EL (cell line): Measurements from ENCODE around the gene NLK.
"Not testable (repeated sequence)": the region's sequence is repeated elsewhere in the genome, so short reads cannot be mapped to it uniquely, and the experiment has no call there.

Source experiments
- DNase-seq: peaks from one replicate; pipeline ENCODE4 v3.0.0-alpha.2; 2016

Gene NLK

GRCh38 chr17:28076144-28076543, 33.7 kb downstream of the NLK start:
- DNase-seq, result no peak

GRCh38 chr17:28077140-28077539, 34.7 kb downstream of the NLK start:
- not testable (repeated sequence) for DNase-seq

GRCh38 chr17:28078341-28079229, 36.1 kb downstream of the NLK start:
- no peak for DNase-seq

- no peak for DNase-seq
Measured at GRCh38 chr17:28081467-28081866, 39.0 kb downstream of the NLK start.

GRCh38 chr17:28085766-28086165, 43.3 kb downstream of the NLK start:
- DNase-seq, result no peak

- DNase-seq, result peak; percentile 42
Measured at GRCh38 chr17:28086519-28086918, 44.0 kb downstream of the NLK start.

- no peak for DNase-seq
Measured at GRCh38 chr17:28087743-28088142, 45.3 kb downstream of the NLK start.

- DNase-seq, result no peak
Measured at GRCh38 chr17:28090551-28090950, 48.1 kb downstream of the NLK start.

- DNase-seq, result no peak
Measured at GRCh38 chr17:28092088-28092487, 49.6 kb downstream of the NLK start.

- DNase-seq, result no peak
Measured at GRCh38 chr17:28093999-28094716, 51.7 kb downstream of the NLK start.

- no peak for DNase-seq
Measured at GRCh38 chr17:28096756-28097155, 54.3 kb downstream of the NLK start.

- DNase-seq, result no peak
Measured at GRCh38 chr17:28097254-28097653, 54.8 kb downstream of the NLK start.

- DNase-seq, result no peak
Measured at GRCh38 chr17:28097901-28098300, 55.4 kb downstream of the NLK start.

GRCh38 chr17:28098591-28098990, 56.1 kb downstream of the NLK start:
- DNase-seq, result not testable (repeated sequence)

GRCh38 chr17:28100251-28100650, 57.8 kb downstream of the NLK start:
- DNase-seq, result no peak

GRCh38 chr17:28100936-28101335, 58.5 kb downstream of the NLK start:
- DNase-seq, result no peak

GRCh38 chr17:28101919-28102318, 59.4 kb downstream of the NLK start:
- DNase-seq, result no peak

- DNase-seq, result no peak
Measured at GRCh38 chr17:28105501-28105900, 63.0 kb downstream of the NLK start.

GRCh38 chr17:28110184-28110583, 67.7 kb downstream of the NLK start:
- DNase-seq, result no peak

- no peak for DNase-seq
Measured at GRCh38 chr17:28112181-28112580, 69.7 kb downstream of the NLK start.

- peak; percentile 65 for DNase-seq
Measured at GRCh38 chr17:28112606-28113005, 70.1 kb downstream of the NLK start.

- DNase-seq, result no peak
Measured at GRCh38 chr17:28113269-28113668, 70.8 kb downstream of the NLK start.

- no peak for DNase-seq
Measured at GRCh38 chr17:28115046-28115445, 72.6 kb downstream of the NLK start.

- DNase-seq, result no peak
Measured at GRCh38 chr17:28117304-28117703, 74.8 kb downstream of the NLK start.
